Dedifferentiated amniotic fluid mesenchymal stem cell (primary cell): ENCODE results near the gene USP48.
"Not testable (repeated sequence)": the region's sequence is repeated elsewhere in the genome, so short reads cannot be mapped to it uniquely, and the experiment has no call there.

Experiments used
- DNase-seq: peaks from one replicate; pipeline ENCODE4 v3.0.0-alpha.2; 2016; ENCODE audit errors: extremely low spot score

USP48 gene

GRCh38 chr1:21634806-21635535, 148.0 kb downstream of the USP48 start:
- no peak for DNase-seq

- DNase-seq: no peak
These were observed 148.8 kb downstream of the USP48 start for GRCh38 chr1:21633992-21634805.

GRCh38 chr1:21633141-21633755, 149.7 kb downstream of the USP48 start:
- DNase-seq: no peak

- no peak for DNase-seq
These were observed 150.7 kb downstream of the USP48 start for GRCh38 chr1:21631944-21632887.

DNA sequence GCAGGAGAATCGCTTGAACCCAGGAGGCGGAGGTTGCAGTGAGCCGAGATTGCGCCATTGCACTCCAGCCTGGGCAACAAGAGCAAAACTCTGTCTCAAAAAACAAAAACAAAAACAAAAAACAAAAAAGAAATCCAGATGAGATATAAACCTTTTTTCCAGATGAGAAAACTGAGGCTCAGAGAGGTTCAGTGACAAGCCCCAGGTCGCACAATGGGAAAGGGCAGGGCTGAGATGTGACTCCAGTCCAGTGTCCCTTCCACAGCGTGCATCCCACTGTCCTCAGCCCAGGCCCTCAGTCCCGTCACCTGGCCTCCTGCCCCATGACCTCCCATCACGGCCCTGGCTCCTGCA, 151.4 kb downstream of the USP48 start:
- DNase-seq: not testable (repeated sequence)

- DNase-seq: no peak
These were observed 152.2 kb downstream of the USP48 start for GRCh38 chr1:21630571-21631343.

DNA sequence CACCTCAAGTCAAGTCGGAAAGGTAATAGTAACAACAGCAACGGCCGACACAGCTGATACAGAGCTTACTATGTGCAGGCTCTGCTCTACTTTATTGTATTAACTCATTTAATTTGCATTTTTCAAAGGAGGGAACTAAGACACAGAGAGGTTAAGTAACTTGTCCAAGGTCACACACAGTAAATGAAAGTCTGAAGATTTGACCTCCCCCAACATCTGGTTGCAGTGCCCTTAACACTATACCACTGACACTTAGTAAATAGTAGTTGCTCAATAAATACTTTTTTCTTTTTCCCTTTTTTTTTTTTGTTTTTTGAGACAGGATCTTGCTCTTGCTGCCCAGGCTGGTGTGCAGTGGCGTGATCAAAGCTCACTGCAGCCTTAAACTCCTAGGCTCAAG, 153.0 kb downstream of the USP48 start:
- DNase-seq: no peak

DNA sequence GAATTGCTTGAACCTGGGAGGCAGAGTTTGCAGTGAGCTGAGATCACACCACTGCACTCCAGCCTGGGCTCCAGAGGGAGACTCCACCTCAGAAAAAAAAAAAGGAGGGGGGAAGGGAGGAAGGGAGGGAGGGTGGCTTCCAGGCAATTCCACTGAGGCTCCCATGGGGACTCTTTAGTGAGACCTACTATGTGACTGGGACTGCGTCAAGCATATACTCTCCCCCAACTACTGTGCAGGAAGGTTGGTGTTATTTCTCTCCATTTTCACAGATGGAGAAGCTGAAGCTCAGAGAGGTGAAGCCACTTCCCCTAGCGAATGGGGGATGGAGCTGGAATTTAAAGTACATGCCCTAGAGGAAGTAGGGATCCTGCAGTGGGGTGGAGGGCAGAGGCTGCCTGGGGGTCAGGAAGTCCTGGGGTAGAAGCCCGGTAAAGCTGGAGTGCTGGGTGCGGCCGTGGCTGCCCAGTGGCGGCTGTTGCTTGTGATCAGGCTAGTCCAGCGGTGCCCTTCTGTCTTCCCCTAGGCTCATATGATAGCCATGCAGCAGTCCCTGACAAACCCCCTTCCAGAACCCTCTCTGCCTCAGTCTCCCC, 154.1 kb downstream of the USP48 start:
- DNase-seq: no peak
